SIG-M5 treated with dmso at 0.1 percent for 504 hours (cell line): ENCODE data around the gene STAG3.
"Not testable (repeated sequence)": the region's sequence is repeated elsewhere in the genome, so short reads cannot be mapped to it uniquely, and the experiment has no call there.

Source experiments
- DNase-seq: peaks from one replicate; lab custom pipeline; 2025; ENCODE audit not compliant: unreplicated experiment; lab: John Stamatoyannopoulos, UW

The STAG3 gene

GRCh38 chr7:100173806-100174495 lies 3.8 kb upstream of the STAG3 start:
- no peak for DNase-seq

- no peak for DNase-seq
Measured at GRCh38 chr7:100174582-100174981, 3.1 kb upstream of the STAG3 start.

DNA sequence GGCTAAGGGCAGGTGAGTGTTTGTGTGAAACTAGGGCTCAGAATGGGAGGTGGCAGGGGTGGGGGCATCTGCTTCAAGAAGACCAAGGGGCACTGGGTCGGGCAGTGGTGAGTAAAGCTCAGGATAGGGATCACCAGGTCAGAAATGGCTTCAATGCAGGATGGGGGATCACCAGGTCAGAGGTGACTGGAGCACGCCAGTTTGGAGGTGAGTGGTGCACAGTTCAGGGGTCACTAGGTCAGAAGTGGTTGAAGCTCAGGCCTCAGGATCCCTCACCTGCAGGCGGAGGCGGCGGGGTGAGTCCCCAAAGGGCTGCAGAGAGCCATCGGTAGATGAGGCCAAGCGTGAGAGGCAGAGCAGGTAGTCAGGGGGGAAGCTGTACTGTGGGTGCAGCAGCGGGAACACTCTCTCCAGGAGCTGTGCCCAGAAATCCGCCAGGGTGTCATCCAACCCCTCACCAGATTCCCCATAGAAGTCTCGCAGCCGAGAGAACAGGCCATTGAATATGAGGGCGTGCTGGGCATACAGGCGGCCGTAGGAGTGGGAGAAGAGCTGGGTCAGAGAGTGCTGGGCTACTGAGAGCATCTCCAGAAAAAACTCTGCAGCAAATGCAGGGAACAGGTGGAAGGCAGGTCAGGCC lies 2.3 kb upstream of the STAG3 start:
- DNase-seq = no peak

DNA sequence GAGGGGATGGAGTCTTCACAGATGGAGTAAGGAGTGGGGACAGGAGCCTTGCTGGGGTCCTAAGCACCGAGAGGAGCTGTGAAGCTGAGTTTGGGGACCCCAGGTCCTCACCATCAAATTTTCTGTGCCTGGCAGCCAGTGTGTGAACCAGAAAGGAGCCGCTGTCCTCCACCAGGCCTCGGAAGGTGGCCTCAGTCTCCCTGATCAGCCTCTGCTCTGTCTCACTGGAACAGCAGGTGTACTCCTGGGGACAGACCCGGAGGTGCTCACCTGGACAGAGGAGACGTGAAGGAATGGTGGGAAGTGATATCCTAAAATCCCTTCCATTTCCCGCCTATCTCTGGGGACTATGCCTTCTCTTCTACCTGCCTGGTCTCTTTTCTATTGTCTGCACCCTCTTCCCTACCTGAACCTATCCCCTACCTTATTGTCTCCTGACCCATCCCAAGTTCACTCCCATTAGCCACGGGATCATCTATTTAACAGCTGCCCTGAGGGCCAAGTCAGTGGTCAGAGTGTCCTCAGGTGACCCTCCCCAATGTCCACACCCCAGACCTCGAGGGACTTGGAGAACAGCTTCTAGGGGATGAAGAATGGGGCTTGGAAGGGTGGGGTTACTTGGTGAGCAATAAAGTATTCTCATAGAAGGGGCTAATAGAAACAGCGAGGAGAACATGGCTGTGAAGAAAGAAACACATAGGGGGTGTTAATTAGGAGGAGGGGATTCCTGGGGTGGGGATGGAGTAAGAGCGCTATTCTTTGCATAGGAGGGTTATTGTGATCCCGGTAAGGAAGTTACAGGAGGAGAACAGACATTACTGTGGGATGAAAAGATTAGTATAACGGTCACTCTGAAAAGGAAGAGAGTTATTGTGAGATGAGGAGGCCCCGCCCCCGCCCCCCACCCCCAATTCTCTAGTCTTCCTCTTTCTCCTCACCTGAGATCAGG lies 1.3 kb upstream of the STAG3 start:
- no peak for DNase-seq

GRCh38 chr7:100180084-100180483 lies 2.4 kb downstream of the STAG3 start:
- not testable (repeated sequence) for DNase-seq

- not testable (repeated sequence) for DNase-seq
Measured at GRCh38 chr7:100182616-100183015, 4.9 kb downstream of the STAG3 start.

- not testable (repeated sequence) for DNase-seq
Measured at GRCh38 chr7:100183090-100183489, 5.4 kb downstream of the STAG3 start.

- no peak for DNase-seq
Measured at GRCh38 chr7:100185726-100186125, 8.0 kb downstream of the STAG3 start.

GRCh38 chr7:100189061-100189460 lies 11.3 kb downstream of the STAG3 start:
- no peak for DNase-seq

DNA sequence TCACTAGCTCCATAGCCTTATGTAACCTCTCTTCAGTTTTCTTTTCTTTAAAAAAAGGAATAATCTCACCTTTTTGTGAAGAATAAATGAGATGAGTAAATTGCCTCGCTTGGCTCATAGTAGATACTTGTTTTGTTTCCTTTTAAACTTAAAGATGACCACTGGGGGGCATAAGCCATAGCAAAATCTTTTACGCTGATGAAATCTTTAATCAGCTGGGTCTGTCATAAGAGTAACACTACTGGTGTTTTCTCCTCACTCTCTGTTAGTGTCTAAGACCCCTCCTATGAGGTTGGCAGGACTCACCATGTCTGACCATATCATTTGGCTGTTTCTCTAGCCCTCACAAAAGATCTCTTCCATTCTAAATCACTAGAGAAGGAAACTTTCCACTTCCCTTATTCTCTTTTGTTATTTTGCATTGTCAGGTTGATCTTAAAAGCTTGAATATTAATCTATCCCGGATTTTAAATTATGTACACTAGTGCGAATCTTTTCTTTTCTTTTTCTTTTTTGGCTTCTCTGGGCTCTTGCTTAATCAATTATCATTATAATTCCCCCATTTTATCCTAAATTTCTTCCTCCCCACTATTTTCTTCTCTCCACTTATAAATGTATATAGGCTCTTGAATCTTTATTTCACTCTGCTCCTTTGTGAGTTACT lies 12.5 kb downstream of the STAG3 start:
- DNase-seq = peak; percentile 47

DNA sequence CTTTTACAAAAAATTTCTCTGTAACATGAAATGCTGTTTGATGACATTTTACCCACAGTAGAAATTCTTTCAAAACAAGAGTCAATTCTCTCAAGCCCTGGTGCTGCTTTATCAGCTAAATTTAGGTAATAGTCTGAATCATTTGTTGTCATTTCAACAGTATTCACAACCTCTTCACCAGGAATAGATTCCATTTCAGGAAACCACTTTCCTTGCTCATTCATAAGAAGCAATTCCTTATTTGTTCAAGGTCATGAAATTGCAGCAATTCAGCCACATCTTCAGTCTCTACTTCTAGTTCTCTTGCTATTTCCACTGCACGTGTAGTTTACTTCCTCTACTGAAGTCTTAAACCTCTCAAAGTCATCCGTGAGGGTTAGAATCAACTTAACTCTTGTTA lies 14.1 kb downstream of the STAG3 start:
- peak; percentile 79 for DNase-seq

GRCh38 chr7:100192281-100192862 lies 14.7 kb downstream of the STAG3 start:
- not testable (repeated sequence) for DNase-seq

DNA sequence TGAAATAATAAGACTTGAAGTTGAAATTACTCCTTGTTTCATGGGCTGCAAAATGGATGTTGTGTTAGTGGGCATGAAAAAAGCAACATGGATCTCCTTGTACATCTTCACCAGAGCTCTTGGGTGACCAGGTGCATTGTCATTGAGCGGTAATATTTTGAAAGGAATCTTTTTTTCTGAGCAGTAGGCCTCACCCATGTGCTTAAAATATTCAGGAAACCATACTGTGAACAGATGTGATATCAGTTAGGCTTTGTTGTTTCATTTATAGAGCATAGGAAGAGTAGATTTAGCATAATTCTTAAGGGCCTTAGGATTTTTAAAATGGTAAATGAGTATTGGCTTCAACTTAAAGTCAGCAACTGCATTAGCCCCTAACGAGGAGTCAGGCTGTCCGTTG lies 15.3 kb downstream of the STAG3 start:
- DNase-seq = no peak

DNA sequence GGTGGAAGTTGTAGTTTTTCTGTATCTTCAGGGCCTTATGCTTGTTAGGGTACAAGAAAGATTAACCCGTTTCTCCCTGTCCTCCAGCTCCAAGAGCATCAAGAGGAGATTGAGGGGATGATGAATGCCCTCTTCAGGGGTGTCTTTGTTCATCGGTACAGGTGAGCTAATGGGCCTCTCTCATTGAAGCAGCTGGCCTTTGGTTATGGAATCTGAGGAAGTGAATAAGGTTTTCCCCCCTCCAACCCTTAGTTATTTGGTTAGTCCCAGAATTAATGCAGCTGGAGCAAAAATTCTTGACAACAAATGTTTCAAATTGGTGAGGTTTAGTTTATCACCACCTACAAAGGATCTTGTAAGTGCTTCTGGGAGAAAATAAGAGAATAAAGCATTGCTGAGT lies 17.5 kb downstream of the STAG3 start:
- DNase-seq = no peak

- not testable (repeated sequence) for DNase-seq
Measured at GRCh38 chr7:100195901-100196322, 18.2 kb downstream of the STAG3 start.

DNA sequence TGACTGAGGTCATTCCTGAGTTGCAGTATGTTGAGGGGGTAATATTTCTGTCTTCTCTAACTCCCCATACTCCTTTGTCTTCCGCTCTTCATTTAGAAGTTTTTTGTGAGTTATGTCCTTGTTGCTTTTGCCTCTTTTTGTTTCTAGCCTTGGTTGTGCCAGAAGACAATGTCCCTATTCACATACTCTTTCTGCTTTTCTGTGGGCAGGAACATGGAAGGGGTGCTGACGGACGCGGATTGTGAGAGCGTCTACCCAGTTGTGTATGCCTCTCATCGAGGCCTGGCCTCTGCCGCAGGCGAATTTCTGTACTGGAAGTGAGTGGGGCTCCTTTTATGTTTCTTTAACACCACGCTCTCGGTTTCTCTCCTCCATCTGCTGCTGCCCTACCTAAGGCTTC lies 20.5 kb downstream of the STAG3 start:
- DNase-seq = no peak

DNA sequence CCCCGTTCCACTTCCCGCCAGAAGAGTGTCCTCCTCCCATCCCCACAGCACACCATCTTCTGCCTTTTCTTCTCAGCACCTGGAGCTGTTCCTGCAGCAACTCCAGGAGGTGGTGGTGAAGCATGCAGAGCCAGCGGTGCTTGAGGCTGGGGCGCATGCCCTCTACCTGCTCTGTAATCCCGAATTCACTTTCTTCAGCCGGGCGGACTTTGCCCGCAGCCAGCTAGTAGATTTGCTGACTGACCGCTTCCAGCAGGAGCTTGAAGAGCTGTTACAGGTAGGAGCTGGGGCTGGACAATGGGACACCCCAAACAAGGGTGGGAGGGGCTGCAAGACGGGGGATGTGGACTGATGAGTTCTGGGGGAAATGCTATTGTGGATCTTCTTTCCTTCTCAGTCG lies 23.0 kb downstream of the STAG3 start:
- DNase-seq = no peak

- no peak for DNase-seq
Measured at GRCh38 chr7:100204454-100204853, 26.7 kb downstream of the STAG3 start.

- no peak for DNase-seq
Measured at GRCh38 chr7:100208911-100209408, 31.2 kb downstream of the STAG3 start.

DNA sequence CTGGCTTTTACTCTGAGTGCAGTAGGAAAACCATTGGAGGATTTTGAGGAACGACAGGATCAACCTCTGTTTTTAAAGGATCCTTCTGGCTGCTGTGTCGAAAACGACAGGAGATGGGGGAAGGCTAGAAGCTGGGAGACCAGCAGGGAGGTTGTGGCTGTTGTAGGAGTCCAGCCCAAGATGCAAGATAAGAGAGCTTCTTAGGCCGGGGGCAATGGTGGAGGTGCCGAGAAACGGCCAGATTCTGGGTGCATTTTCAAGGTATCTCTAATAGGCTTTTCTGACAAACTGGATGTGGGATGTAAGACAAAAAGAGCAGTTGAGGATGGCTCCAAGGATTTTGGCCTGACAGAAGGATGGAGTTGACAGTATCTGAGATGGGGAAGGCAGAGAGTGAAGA lies 31.8 kb downstream of the STAG3 start:
- no peak for DNase-seq

DNA sequence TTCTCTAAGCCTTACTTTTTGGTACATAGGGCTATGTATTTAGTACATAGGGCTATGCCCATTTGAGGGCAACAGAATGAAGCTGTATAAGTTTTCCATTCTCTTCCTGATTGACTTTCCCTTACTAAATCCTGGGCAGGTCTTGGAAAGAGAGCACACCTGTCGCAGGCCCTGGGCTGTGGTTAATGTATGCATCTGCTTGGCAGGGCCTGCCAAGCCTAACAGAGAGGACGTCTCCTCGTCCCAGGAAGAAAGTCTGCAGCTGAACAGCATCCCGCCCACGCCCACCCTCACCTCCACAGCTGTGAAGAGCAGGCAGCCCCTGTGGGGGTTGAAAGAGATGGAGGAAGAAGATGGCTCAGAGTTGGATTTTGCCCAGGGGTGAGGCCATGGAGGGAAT lies 33.1 kb downstream of the STAG3 start:
- DNase-seq = no peak
